GM04504 (cell line): Measurements from ENCODE around the gene C4orf54.

ENCODE experiments used
- DNase-seq: peaks from one replicate; pipeline ENCODE4 v3.0.0-alpha.2; 2012; ENCODE audit warnings: low read depth

Gene C4orf54

GRCh38 chr4:99617374-99617773 lies 40.3 kb downstream of the C4orf54 start:
- DNase-seq = no peak

DNA sequence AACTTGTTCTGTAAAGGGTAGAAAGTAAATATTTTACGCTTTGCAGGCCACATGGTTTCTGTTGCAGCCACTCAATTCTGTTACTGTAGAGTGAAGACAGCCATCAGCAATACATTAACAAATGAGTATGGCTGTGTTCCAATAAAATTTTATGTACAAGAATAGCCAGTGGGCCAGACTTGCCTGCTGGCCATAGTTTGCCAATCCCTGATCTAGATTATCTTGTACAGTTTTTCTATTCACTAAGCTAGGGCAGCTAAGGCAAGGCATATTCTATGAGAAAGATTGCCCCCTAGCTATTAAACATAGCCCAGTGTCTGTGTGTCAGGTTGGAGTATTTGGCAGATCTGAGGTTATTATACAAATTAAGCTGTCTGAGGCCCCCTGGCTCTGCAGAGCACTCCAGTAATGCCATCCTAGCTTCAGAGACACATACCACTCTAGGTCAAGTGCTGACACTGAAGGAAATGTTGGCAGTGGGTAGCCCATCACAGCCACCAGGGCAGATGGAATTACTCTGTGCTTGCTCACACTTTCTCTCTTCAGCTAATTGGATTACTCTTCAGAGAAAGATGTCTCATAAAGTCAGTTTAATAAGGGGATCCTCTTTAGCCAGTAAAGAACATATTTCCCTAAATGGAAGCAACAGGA lies 42.3 kb downstream of the C4orf54 start:
- no peak for DNase-seq

- DNase-seq = no peak
These were observed 43.1 kb downstream of the C4orf54 start for GRCh38 chr4:99614491-99614890.

GRCh38 chr4:99612704-99613103 lies 44.9 kb downstream of the C4orf54 start:
- DNase-seq = no peak

- no peak for DNase-seq
These were observed 45.3 kb downstream of the C4orf54 start for GRCh38 chr4:99612281-99612680.

DNA sequence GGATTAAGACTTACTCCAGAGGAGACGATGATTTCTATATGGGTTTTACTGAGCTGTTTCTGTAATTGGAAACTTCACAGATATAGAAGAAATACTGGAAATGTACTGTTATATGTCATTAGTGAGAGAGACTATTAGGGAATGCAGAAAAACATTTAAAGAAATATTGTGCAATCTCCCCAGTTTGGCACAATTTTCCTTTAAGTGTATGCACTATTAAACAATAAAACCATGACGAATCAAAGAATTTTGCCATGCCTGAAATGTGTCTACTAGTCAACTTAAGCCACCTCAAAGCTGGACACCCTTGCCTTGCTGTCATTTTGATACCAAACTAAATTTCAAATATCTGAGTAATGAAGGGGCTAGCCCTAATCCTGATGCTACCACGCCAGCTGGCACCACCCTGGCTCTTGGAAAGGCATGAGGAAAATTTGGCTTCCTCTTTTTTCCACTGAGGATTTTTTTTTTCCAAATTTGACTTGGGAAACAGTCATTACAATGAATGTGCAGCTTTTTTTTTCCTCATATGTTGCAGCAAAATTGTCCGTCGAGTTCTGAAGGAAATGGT lies 46.9 kb downstream of the C4orf54 start:
- no peak for DNase-seq

- DNase-seq = no peak
These were observed 49.2 kb downstream of the C4orf54 start for GRCh38 chr4:99608417-99608816.
